GM21717 (cell line): ENCODE results near the gene ERMN.
A peak's percentile ranks its signal among the peaks of the same experiment; 100 is the strongest.
"Not testable (repeated sequence)": the region's sequence is repeated elsewhere in the genome, so short reads cannot be mapped to it uniquely, and the experiment has no call there.

Source experiments
- ATAC-seq: cut with Tn5 transposase; IDR thresholded peaks from one replicate; pipeline ENCODE4 v1.9.1; 2021; ENCODE audit warnings: mild to moderate bottlenecking, moderate library complexity; ENCODE audit not compliant: unreplicated experiment

Gene ERMN

DNA sequence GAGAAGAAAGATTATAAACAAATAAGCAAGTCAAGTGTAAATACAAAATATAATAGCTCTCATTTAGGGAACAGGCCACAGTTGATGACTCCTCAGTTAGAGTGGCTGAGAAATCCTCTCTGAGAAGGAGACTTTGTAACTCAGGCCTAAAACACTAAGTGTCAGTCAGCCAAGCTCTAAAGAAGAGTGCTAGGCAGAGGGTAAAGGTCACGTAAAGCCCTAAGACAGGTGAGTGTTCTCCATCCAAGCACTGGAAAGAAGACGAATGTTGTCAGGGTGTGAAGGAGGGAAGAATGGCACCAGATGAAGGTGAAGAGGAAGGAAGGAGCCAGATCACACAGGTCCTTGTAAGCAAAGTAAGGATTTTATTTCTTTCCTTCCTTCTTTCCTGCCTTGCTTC, 24.3 kb downstream of the ERMN start:
- ATAC-seq: no peak

DNA sequence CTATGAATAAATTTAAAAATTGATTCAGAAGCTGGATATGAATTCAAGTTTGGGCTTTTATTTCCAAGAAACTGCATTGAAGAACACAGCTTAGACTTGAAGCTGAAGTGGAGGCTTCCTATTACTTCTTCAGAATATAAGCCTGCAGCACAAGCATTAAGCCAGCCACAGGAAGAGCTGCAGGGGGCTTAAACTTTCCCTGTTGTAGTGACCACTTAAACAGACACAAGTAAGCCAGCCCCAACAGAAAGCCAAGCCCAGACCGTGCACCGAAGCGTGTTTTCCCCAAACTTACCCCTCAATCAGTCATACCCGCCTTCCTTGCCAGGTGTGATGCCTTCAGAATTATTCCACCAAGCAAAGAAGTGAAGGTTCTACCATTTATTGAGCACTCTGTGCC, 28.7 kb downstream of the ERMN start:
- no peak for ATAC-seq

DNA sequence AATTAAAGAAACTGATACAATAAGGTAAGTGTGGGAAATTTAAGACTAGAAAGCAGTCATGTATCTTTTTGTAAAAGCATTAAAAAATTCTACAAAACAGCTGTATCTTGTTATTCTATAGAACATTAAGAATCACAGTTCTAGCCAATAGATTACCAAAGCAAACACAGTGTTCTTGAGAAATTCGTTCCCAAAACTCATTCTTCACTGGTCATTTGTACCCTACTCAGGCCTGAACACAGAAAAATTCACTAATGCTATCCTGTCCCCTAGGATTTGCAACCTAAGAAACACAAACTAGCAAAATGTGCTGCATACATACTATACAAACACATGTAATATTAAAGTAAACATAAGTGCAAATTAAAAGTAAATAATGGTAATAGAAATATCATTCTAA, 29.1 kb downstream of the ERMN start:
- ATAC-seq: no peak

DNA sequence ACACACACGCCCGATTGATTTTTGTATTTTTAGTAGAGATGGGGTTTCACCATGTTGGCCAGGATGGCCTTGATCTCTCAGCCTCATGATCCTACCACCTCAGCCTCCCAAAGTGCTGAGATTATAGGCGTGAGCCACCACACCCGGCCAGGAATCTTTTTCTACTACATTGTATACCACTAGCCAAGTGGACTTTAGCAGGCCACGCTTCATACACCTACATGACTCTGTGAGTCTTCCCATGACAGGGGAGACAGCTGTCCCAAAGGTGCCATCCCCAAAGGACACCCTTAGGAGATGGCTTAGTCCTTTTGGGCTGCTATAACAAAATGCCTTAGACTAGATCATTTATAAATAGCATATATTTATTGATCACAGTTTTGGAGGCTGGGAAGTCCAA, 32.8 kb downstream of the ERMN start:
- ATAC-seq: no peak

DNA sequence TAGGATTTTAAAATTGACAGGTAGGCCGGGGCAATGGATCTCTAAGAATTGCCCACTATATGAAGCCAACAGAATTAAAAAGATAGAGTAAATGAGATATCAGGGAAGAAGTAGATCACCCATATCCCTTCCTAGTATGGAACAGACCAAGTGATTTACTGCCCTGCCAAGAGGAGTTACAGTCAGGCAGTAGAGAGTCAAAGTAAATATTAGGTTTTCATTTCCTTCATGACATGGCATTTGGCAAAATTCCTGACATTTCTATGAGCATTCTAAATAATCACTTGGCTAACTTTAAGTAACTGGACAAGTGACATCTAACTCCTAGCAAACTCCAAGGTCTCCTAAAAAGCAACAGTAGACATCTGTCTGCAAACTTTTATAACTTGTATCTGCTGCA, 34.6 kb downstream of the ERMN start:
- ATAC-seq: no peak

DNA sequence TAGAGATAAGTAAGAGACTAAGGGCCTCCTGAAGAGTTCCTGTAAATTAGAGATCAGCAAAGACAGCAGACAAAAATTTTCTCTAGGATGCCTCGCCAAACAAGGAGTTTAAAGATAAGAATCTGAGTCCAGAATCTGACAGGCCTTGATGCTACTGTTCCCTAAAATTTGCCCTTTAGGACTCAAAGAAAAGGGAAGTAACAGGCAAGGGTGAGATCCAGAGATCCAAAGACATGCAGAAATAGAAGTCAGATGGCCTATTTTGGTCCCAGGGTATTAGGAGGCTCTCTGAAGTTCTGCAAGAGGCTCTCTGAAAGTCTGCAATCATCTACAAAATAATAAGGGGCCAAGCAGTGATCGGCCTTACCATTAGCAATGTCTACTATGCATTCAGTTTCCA, 35.1 kb downstream of the ERMN start:
- ATAC-seq: no peak

DNA sequence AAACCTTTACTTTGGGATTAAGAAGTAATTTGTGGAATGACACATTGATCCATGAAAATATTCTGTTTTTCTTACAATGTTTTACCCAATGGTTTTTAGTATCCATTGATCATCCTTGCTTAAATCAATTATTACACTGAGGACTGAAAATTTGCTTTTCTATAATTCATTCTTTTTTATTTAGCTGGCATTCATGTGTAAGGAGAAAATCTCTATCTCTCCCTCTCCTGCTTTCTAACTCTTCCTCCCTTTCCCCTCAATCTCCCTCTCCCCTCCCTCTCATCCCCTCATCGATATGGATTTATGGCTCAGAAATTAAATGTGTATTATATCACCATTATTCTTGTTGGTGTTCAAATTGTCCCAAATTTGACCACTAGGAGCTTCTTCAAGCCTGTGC, 38.5 kb downstream of the ERMN start:
- no peak for ATAC-seq

DNA sequence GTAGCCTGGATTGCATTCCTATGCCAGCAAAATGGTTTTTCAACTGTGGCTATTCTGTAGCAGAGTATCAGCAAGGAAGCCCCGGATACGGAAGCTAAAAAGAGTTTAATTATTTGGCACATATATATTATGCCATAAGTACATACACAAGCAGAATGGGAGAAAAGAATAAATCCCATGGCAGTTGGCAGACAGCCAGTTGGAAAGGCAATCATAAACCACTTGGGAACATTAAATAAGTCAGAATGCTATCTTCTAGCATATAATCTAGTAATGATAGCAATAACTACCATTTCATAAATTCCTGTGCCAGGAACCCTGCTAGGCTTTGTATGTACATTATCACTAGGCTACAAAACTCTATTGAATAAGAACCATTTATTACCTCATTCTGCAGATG, 42.2 kb downstream of the ERMN start:
- no peak for ATAC-seq

DNA sequence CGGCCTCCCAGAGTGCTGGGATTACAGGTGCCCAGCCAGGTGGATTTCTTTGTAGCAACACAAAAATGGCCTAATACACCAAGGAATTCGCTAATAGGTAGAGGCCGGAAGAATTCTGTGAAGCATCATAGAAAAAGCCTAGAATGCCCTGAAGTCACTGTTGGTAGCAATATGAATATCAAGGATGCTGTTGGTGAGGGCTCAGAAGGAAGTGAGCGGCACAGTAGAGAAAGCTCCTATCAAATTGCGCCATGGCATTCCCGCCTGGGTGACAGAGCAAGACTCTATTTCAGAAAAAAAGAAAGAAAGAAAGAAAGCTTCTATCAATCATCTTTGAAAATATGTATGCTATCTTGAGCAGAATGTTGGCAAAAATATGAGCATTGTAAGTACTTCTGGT, 44.3 kb downstream of the ERMN start:
- no peak for ATAC-seq

DNA sequence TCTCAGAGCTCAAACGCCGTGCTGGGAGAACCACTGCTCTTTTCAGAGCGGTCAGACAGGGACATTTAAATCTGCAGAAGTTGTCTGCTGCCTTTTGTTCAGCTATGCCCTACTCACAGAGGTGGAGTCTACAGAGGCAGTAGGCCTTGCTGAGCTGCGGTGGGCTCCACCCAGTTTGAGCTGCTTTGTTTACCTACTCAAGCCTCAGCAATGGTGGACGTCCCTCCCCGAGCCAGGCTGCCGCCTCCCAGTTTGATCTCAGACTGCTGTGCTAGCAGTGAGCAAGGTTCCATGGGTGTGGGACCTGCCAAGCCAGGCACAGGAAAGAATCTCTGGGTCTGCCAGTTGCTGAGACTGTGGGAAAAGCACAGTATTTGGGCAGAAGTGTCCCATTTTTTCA, 46.3 kb downstream of the ERMN start:
- ATAC-seq: not testable (repeated sequence)

DNA sequence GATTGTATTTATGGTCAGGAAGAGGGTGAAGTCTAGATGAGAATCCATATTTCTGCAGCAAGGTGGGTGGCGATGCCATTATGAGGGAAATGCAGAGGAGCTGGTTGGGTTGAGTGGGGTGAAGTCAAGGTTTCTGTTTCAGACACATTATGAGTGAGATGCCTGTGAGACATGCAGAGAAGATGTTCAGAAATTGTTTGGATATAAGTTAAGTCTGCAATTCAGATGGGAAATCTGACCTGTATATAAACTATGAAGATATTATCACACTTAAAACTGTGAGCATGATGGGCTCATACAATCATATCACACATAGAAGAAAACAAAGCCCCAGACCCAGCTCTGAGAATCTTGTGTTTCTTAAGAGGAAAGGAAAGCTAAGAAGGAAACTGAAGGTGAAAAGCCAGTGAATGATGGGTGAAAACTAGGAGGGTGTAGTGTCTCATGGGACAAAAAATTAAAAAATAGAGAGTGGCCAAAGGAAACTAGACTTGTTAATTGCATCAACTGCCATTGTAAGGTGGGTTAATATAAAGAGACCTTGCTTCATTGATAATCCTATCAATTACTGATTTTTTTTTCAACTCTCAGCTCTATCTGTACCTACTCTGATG, 53.9 kb downstream of the ERMN start:
- peak; percentile 63 for ATAC-seq

DNA sequence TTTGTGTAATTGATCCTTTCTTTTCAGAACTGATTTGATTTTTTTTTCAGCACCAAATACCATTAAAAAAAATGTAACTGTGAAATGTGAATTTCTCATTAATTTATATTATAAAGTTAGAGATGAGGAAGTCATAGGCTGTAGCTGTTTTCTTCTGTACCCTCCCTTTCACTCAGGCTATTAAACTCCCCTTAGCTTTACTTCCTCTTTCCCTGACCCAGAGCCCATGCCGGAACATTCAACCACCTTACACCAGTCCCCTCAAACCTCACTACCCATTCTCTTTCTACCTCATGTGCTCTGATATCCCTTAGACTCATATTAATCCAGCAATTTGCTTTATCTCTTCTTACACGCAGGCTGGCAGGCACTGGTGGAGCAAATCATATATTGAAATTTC, 55.7 kb downstream of the ERMN start:
- ATAC-seq: peak; percentile 54

DNA sequence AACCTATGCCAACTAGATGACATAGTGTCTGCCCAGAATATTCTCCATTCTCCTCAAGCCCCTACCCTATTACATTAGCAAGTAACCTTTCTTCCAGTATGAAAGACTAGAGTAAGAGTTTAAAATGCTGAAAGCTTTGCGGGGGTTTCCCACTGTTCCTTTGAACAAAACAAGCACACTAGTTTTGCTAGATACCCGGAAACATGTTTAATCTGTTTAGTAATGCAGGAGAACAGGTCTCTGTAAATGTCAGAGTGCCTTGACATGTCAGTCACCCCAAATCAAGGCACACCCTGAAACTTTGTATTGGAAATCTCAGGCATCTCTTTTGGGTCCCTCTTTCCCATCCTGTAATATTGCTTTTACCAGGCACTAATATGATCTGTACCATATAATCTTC, 56.6 kb downstream of the ERMN start:
- ATAC-seq: no peak
